ENCODE results near the gene LSM4.
"Not testable (repeated sequence)": the region's sequence is repeated elsewhere in the genome, so short reads cannot be mapped to it uniquely, and the experiment has no call there.

Gene LSM4

GRCh38 chr19:18322759-18323460 is at the start of gene LSM4:
Gene LSM4 (minus strand): TSS chr19:18323076. CDS start chr19:18323020, 56 bp downstream.
- peak; percentile 98 for DNase-seq

GRCh38 chr19:18368504-18369222 is 45.8 kb upstream of the LSM4 start:
- DNase-seq = no peak

- no peak for DNase-seq
These were observed 43.2 kb upstream of the LSM4 start for GRCh38 chr19:18366021-18366435.

GRCh38 chr19:18364826-18365528 is 42.1 kb upstream of the LSM4 start:
- DNase-seq = peak; percentile 88

- DNase-seq = not testable (repeated sequence)
These were observed 41.5 kb upstream of the LSM4 start for GRCh38 chr19:18364277-18364825.

- DNase-seq = no peak
These were observed 40.9 kb upstream of the LSM4 start for GRCh38 chr19:18363787-18364186.

- no peak for DNase-seq
These were observed 40.2 kb upstream of the LSM4 start for GRCh38 chr19:18362934-18363542.

GRCh38 chr19:18361646-18362045 is 38.8 kb upstream of the LSM4 start:
- no peak for DNase-seq

GRCh38 chr19:18357041-18357440 is 34.2 kb upstream of the LSM4 start:
- no peak for DNase-seq

- not testable (repeated sequence) for DNase-seq
These were observed 31.9 kb upstream of the LSM4 start for GRCh38 chr19:18354743-18355142.

GRCh38 chr19:18353378-18354005 is 30.6 kb upstream of the LSM4 start:
- no peak for DNase-seq

GRCh38 chr19:18351544-18351943 is 28.7 kb upstream of the LSM4 start:
- no peak for DNase-seq

- no peak for DNase-seq
These were observed 27.6 kb upstream of the LSM4 start for GRCh38 chr19:18350490-18350889.

GRCh38 chr19:18349524-18350128 is 26.8 kb upstream of the LSM4 start:
- peak; percentile 17 for DNase-seq

- not testable (repeated sequence) for DNase-seq
These were observed 26.0 kb upstream of the LSM4 start for GRCh38 chr19:18348818-18349339.

- DNase-seq = no peak
These were observed 25.3 kb upstream of the LSM4 start for GRCh38 chr19:18348171-18348570.

GRCh38 chr19:18346091-18346490 is 23.2 kb upstream of the LSM4 start:
- no peak for DNase-seq

GRCh38 chr19:18345296-18345695 is 22.4 kb upstream of the LSM4 start:
- no peak for DNase-seq

- DNase-seq = no peak
These were observed 21.7 kb upstream of the LSM4 start for GRCh38 chr19:18344582-18344950.

GRCh38 chr19:18342090-18342632 is 19.3 kb upstream of the LSM4 start:
- DNase-seq = no peak

Data from DMS79 treated with DMSO at 0.1 percent for 48 hours (cell line).